ENCODE data around the gene ANKRD10.

DNA sequence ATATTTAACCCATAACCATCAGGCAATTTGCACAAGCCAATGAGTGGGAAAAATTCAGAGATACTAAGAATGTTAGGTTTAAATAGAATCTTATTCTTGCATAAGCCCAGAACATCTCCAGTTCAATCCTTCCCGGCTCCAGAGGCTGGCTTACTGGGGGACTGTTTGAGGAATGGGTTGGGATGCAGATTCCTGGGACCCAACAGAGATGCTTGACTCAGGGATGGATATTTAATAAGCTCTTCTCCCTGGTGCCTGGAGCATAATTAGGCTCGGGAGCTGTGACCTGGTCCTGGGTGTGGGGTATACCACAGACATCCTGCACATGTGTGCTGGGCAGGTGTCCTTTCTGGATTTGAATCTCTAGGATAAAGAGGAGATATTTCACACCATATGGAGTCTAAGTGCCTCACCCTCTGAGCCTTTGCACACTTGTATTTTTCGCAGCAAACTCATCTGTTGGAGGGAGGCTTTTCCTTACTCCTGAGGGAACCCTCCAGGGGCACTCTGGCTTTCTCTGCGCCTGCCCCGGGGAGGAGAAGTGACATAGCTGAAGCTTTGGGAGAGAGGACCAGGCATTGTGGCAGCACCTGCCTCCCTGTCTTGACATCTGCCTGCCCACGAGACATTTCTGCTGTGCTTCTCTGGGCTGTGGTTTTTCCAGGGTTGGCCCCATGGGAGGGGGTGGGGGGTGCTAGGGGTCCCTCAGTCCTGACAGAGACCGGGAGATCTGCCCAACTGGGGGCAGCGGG lies 36.1 kb upstream of the ANKRD10 start:
- TF ChIP-seq POLR2AphosphoS5 (IDR thresholded peaks at IDR 0.05), result no peak
- TF ChIP-seq, protein P1, sequence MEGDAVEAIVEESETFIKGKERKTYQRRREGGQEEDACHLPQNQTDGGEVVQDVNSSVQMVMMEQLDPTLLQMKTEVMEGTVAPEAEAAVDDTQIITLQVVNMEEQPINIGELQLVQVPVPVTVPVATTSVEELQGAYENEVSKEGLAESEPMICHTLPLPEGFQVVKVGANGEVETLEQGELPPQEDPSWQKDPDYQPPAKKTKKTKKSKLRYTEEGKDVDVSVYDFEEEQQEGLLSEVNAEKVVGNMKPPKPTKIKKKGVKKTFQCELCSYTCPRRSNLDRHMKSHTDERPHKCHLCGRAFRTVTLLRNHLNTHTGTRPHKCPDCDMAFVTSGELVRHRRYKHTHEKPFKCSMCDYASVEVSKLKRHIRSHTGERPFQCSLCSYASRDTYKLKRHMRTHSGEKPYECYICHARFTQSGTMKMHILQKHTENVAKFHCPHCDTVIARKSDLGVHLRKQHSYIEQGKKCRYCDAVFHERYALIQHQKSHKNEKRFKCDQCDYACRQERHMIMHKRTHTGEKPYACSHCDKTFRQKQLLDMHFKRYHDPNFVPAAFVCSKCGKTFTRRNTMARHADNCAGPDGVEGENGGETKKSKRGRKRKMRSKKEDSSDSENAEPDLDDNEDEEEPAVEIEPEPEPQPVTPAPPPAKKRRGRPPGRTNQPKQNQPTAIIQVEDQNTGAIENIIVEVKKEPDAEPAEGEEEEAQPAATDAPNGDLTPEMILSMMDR (IDR thresholded peaks at IDR 0.05), result no peak
